Endothelial cell of umbilical vein (primary cell): ENCODE results near the gene PXK. TPM values are rescaled to one million over a fixed set of nuclear protein-coding genes. Genes with fewer than 3 reads are reported as not detected.
A peak's percentile ranks its signal among the peaks of the same experiment; 100 is the strongest.

Experiments
- BruUV-seq: library from RNA; stranded (reverse); fragments of 400-500 nt; replicated peaks from 2 replicates; lab custom pipeline; 2021; lab: Mats Ljungman, UMichigan
- CTCF ChIA-PET: fragments of 300-600, 350-600 bp; sonication (Branson Sonifier 250); formaldehyde crosslinking; loops from one replicate; lab custom pipeline; 2021; ENCODE audit warnings: antibody characterized with exemption, inconsistent platforms; lab: Charles Lee
- POLR2A ChIA-PET: fragments of 300-600, 350-600 bp; sonication (Branson Sonifier 250); formaldehyde crosslinking; loops from one replicate; lab custom pipeline; 2021; ENCODE audit warnings: antibody characterized with exemption, inconsistent platforms; lab: Charles Lee
- DNase-seq: peaks from one replicate; pipeline ENCODE4 v3.0.0-alpha.2; 2011; ENCODE audit warnings: low read depth, low spot score
- FAIRE-seq: peaks from 2 replicates; lab custom pipeline; 2011; peaks lifted over from hg19 to GRCh38; lab: Jason Lieb, UNC
- H2AFZ ChIP-seq: 2 replicates; pipeline ENCODE4 v1.6.0; 2012; ENCODE audit warnings: low read depth, low read length, control low read depth, inconsistent platforms
- H3K27ac ChIP-seq: 2 replicates; pipeline ENCODE4 v1.5.1; 2011; ENCODE audit warnings: low read depth, mild to moderate bottlenecking, control low read depth, low read length, moderate library complexity; ENCODE audit not compliant: insufficient read depth
- H3K27me3 ChIP-seq, 2 experiments: 2 replicates each; pipeline versions ENCODE4 v1.6.0 to v1.6.1; 2011; ENCODE audit warnings: low read length in 2 of 2, mixed read lengths in 1 of 2; ENCODE audit not compliant: control insufficient read depth in 2 of 2, insufficient read depth in 2 of 2
- H3K36me3 ChIP-seq, 2 experiments: 2 replicates in 1 of 2; 3 replicates in 1 of 2; pipeline ENCODE4 v1.5.1; 2011; ENCODE audit warnings: low read length in 2 of 2, mild to moderate bottlenecking in 1 of 2, moderate library complexity in 1 of 2; ENCODE audit not compliant: control insufficient read depth in 2 of 2, insufficient read depth in 2 of 2; ENCODE audit errors: extremely low read depth in 1 of 2
- H3K4me1 ChIP-seq: 3 replicates; pipeline ENCODE4 v1.5.1; 2011; ENCODE audit warnings: mild to moderate bottlenecking, low read length; ENCODE audit not compliant: control insufficient read depth, insufficient read depth; ENCODE audit errors: extremely low read depth
- H3K4me2 ChIP-seq: 2 replicates; pipeline ENCODE4 v1.6.1; 2011; ENCODE audit warnings: low read length, control low read depth, mixed read lengths; ENCODE audit not compliant: insufficient read depth
- H3K4me3 ChIP-seq, 3 experiments: fragments of 200-600 bp in 1 of 3; sonication (generic), shearing (Covaris generic) in 1 of 3; replicated peaks in 1 of 3; 2 replicates each; pipeline ENCODE4 v1.5.1; 2011 to 2016; ENCODE audit warnings: control low read depth in 3 of 3, low read length in 3 of 3, mild to moderate bottlenecking in 2 of 3, inconsistent platforms in 1 of 3, low read depth in 1 of 3, moderate library complexity in 1 of 3; ENCODE audit not compliant: insufficient read depth in 1 of 3
- H3K79me2 ChIP-seq: 2 replicates; pipeline ENCODE4 v1.6.0; 2012; ENCODE audit warnings: low read length, inconsistent platforms; ENCODE audit not compliant: control insufficient read depth, insufficient read depth
- H3K9ac ChIP-seq: replicated peaks from 2 replicates; pipeline ENCODE3; 2011; ENCODE audit warnings: low read length, control low read depth; ENCODE audit not compliant: insufficient read depth; ENCODE audit errors: extremely low read depth
- H3K9me1 ChIP-seq: replicated peaks from 3 replicates; pipeline ENCODE4 v1.6.0; 2011; ENCODE audit warnings: mild to moderate bottlenecking, low read length; ENCODE audit not compliant: control insufficient read depth, insufficient read depth; ENCODE audit errors: extremely low read depth
- H3K9me3 ChIP-seq: replicated peaks from 2 replicates; pipeline ENCODE4 v1.5.1; 2012; ENCODE audit warnings: low read length, inconsistent platforms; ENCODE audit not compliant: control insufficient read depth, insufficient read depth
- H4K20me1 ChIP-seq: replicated peaks from 2 replicates; pipeline ENCODE3; 2011; ENCODE audit warnings: mild to moderate bottlenecking, low read length; ENCODE audit not compliant: control insufficient read depth, insufficient read depth; ENCODE audit errors: extremely low read depth
- EZH2 ChIP-seq: IDR thresholded peaks from 2 replicates; pipeline ENCODE4 v1.6.1; 2012; ENCODE audit warnings: borderline replicate concordance, low read depth, mild to moderate bottlenecking, moderate library complexity, low read length, inconsistent platforms; ENCODE audit not compliant: severe bottlenecking
- FOS ChIP-seq: IDR thresholded peaks from 2 replicates; pipeline ENCODE4 v1.6.1; 2011; ENCODE audit warnings: mild to moderate bottlenecking, low read length, moderate library complexity, borderline replicate concordance; ENCODE audit not compliant: insufficient read depth
- GATA2 ChIP-seq: IDR thresholded peaks from 2 replicates; pipeline ENCODE4 v1.7.0; 2011; ENCODE audit warnings: low read depth, mild to moderate bottlenecking, moderate library complexity, mixed read lengths, low read length; ENCODE audit not compliant: insufficient read length, insufficient read depth
- JUN ChIP-seq: IDR thresholded peaks from 2 replicates; pipeline ENCODE4 v1.6.1; 2011; ENCODE audit warnings: borderline replicate concordance, low read depth; ENCODE audit not compliant: insufficient read length, insufficient read depth
- MYC ChIP-seq: IDR thresholded peaks from one replicate; pipeline ENCODE4 v1.6.1; 2011; ENCODE audit warnings: mild to moderate bottlenecking, low read depth, low read length
- POLR2A ChIP-seq: IDR thresholded peaks from 2 replicates; pipeline ENCODE4 v1.6.1; 2012; ENCODE audit warnings: low read depth, mild to moderate bottlenecking, control low read depth, low read length
- POLR2AphosphoS5 ChIP-seq: IDR thresholded peaks from 2 replicates; pipeline ENCODE4 v1.6.1; 2012; ENCODE audit warnings: low read depth, mild to moderate bottlenecking, control low read depth, low read length, moderate library complexity; ENCODE audit not compliant: insufficient read depth
- dilution Hi-C: fragments of 300-500 bp; cut with MboI; formaldehyde crosslinking; loops from one replicate; pipeline ENCODE4 v1.15.0; 2019; ENCODE audit warnings: low sequenced_read_pairs; ENCODE audit not compliant: extremely low pct_ligation_motif_present
- intact Hi-C: fragments of 100-400 bp; cut with micrococcal nuclease; formaldehyde crosslinking; loops from one replicate; pipeline ENCODE4 v1.10.0; 2022
- polyA plus RNA-seq, 4 experiments: library from polyadenylated mRNA; depleted of rRNA in 3 of 4; stranded (reverse) in 3 of 4; unstranded in 1 of 4; fragments of >200 nt; gene quantifications; 2 replicates each; pipeline versions ENCODE4 v1.2.1 to v1.2.3, GENCODE V29; 2011 to 2012; ENCODE audit warnings: missing spikeins in 1 of 4
- total RNA-seq: library from RNA; stranded (reverse); gene quantifications from 2 replicates; pipeline ENCODE4 v1.2.3, GENCODE V29; 2021
- TF ChIP-seq, protein P1 (sequence below), 2 donors: IDR thresholded peaks; 1 replicate in 1 of 2; 2 replicates in 1 of 2; pipeline ENCODE4 v1.5.1; 2011; ENCODE audit warnings: low read length in 2 of 2, mild to moderate bottlenecking in 2 of 2, moderate library complexity in 2 of 2, control low read depth in 1 of 2, inconsistent platforms in 1 of 2, low read depth in 1 of 2; ENCODE audit not compliant: insufficient read depth in 1 of 2; ENCODE audit errors: extremely low read depth in 1 of 2
- TF ChIP-seq, protein P2 (sequence below): IDR thresholded peaks from 2 replicates; pipeline ENCODE4 v1.6.1; 2011; ENCODE audit not compliant: insufficient read depth, insufficient read length

Gene PXK
- total and polyA plus RNA-seq, 2 donors (not counting 3 experiments of a cell fraction or from before 2014, with no cell fraction given) = 11.3 to 14.6 TPM

DNA sequence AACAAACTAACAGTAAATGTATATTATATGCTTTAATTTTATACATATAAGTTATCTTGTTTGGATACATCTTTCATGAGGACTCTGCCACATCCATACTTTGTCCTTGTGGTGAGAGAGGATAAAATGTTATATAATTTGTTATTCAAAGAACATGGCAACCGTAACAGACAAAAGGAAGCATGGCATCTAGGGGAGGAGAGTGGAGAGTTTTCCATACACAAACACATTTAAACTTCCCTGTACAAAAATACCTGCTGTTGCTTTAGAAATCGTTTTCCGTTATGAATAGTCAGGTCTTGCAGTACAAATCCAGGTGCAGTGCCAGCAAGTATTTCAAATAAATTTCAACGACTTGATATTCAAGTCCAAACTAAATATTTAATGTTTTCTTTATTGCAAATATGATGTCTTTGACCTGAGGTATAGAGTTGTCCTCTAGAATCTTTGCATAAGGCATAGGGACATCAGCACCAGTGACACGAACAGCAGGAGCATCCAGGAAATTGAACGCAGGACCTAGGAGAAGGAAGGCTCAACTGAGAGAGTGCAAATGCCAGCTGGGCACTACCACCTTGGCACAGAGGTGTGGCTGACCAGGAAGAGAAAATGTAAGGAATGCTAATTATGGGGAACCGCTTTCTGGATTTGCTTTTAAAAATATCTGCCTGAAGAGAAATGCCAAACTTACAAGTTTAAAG is 95.1 kb downstream of the PXK start:
- Histone ChIP-seq H3K4me3 (no peak overlapping the region), H3K36me3 (peaks cover 16 to 21% of the 10 kb centered on the region in 2 experiments), H3K9ac (no peak overlapping the region), H3K9me1 (no peaks in the 10 kb centered on the region), H3K4me2 (no peak overlapping the region), H2AFZ (no peak overlapping the region), H3K9me3 (no peaks in the 10 kb centered on the region), H3K27me3 (no peaks in the 10 kb centered on the region), H4K20me1 (no peaks in the 10 kb centered on the region), H3K27ac (no peak overlapping the region), H3K79me2 (peaks cover 8% of the 10 kb centered on the region), H3K4me1 (no peaks in the 10 kb centered on the region)
- no TSS peak for BruUV-seq
- TF ChIP-seq, protein P1, sequence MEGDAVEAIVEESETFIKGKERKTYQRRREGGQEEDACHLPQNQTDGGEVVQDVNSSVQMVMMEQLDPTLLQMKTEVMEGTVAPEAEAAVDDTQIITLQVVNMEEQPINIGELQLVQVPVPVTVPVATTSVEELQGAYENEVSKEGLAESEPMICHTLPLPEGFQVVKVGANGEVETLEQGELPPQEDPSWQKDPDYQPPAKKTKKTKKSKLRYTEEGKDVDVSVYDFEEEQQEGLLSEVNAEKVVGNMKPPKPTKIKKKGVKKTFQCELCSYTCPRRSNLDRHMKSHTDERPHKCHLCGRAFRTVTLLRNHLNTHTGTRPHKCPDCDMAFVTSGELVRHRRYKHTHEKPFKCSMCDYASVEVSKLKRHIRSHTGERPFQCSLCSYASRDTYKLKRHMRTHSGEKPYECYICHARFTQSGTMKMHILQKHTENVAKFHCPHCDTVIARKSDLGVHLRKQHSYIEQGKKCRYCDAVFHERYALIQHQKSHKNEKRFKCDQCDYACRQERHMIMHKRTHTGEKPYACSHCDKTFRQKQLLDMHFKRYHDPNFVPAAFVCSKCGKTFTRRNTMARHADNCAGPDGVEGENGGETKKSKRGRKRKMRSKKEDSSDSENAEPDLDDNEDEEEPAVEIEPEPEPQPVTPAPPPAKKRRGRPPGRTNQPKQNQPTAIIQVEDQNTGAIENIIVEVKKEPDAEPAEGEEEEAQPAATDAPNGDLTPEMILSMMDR (IDR thresholded peaks at IDR 0.05; ENCODE audit: extremely low read depth in 1 of 2, insufficient read depth in 1 of 2, low read depth in 1 of 2, low read length in 2 of 2) = no peak
- TF ChIP-seq MYC = no peak
- TF ChIP-seq GATA2 = no peak
- no peak for TF ChIP-seq POLR2A
- TF ChIP-seq FOS = no peak
- TF ChIP-seq, protein P2, sequence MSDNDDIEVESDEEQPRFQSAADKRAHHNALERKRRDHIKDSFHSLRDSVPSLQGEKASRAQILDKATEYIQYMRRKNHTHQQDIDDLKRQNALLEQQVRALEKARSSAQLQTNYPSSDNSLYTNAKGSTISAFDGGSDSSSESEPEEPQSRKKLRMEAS = no peak
- no peak for TF ChIP-seq JUN
- TF ChIP-seq EZH2 = no peak
- TF ChIP-seq POLR2AphosphoS5 = no peak
- DNase-seq (peak; percentile 15), FAIRE-seq (peak; percentile 44)
- ChIA-PET CTCF (no interaction called here), POLR2A (no interaction called here)
- dilution Hi-C loops = no loop called here
- intact Hi-C loops = no loop called here
